Spleen (tissue), 7 donors: ENCODE results near the gene KDF1.

Experiments used
- POLR2A ChIP-seq, 3 donors: fragments of 450-650 bp; IDR thresholded peaks; one replicate each; pipeline ENCODE4 v1.5.1; 2017; ENCODE audit warnings: antibody characterized with exemption in 3 of 3, mild to moderate bottlenecking in 1 of 3
- TF ChIP-seq, protein P1 (sequence below), 11 experiments: fragments of 200-600 bp in 7 of 11; fragments of 450-650 bp in 4 of 11; sonication (generic) in 4 of 11; IDR thresholded peaks in 8 of 11; conservative IDR thresholded peaks in 3 of 11; 1 replicate in 7 of 11; 2 replicates in 4 of 11; pipeline versions ENCODE4 v1.4.0 to v1.8.0; 2016 to 2021; ENCODE audit warnings: antibody characterized with exemption in 11 of 11, inconsistent platforms in 4 of 11, mild to moderate bottlenecking in 1 of 11
- donor health status: DM: no; HTN: no; CAD: no; lungs with moderate emphysema.
- donor health status: DM: no; HTN: no; CAD: no.
- donor health status: DM: no; HTN: no; CAD: no.

DNA sequence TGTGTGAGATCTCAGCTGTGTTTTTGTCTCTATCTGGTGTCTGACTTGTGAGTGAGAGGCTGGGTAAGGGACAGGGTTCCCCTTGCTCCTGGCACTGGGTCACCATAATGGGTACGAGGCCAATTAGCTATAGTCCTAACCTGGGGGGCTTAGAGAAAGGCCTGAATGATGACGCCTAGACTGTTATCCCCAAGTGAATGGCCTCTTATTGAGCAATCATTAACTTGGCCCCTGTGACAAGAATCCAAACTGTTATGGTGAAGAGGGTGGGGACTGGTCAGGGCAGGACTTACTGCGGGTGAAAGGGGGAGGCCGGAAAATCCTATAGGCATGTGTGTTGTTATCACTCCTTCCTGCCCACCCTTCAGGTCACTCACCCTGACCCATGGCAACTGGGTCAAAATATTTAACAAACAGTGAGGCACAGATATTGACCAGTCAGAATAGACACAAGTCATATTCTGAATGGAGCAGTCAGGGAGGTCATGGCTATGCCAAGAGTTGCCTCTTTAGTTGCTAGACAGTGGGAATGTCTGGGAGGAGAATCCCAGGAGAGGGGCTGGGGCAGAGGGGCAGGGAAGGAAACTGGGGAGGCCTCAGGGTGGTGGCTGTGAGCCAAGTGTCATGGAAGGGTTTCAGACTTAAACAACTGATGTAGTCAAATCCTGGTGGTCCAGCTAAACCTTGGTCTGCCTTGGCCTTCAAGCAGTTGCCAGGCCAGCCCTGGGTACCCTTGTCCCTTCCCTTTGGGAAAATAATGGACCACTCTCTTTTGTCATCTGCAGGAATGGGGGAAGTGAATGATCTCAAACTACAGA lies 49.7 kb downstream of the KDF1 start:
- TF ChIP-seq, protein P1, sequence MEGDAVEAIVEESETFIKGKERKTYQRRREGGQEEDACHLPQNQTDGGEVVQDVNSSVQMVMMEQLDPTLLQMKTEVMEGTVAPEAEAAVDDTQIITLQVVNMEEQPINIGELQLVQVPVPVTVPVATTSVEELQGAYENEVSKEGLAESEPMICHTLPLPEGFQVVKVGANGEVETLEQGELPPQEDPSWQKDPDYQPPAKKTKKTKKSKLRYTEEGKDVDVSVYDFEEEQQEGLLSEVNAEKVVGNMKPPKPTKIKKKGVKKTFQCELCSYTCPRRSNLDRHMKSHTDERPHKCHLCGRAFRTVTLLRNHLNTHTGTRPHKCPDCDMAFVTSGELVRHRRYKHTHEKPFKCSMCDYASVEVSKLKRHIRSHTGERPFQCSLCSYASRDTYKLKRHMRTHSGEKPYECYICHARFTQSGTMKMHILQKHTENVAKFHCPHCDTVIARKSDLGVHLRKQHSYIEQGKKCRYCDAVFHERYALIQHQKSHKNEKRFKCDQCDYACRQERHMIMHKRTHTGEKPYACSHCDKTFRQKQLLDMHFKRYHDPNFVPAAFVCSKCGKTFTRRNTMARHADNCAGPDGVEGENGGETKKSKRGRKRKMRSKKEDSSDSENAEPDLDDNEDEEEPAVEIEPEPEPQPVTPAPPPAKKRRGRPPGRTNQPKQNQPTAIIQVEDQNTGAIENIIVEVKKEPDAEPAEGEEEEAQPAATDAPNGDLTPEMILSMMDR (IDR thresholded peaks at IDR 0.05 in 8 of 11, conservative IDR thresholded peaks at IDR 0.05 in 3 of 11) = no peak
- no peak for TF ChIP-seq POLR2A (IDR thresholded peaks at IDR 0.05)
